GM12891 (cell line): Measurements from ENCODE around the gene TMEM186.

ENCODE experiments used
- POLR2A ChIP-seq: IDR thresholded peaks from 2 replicates; pipeline ENCODE4 v1.6.1; 2011; ENCODE audit warnings: low read depth, low read length, control low read depth
- POLR2AphosphoS5 ChIP-seq: IDR thresholded peaks from 2 replicates; pipeline ENCODE4 v1.6.1; 2011; ENCODE audit warnings: low read depth, low read length, control low read depth

DNA sequence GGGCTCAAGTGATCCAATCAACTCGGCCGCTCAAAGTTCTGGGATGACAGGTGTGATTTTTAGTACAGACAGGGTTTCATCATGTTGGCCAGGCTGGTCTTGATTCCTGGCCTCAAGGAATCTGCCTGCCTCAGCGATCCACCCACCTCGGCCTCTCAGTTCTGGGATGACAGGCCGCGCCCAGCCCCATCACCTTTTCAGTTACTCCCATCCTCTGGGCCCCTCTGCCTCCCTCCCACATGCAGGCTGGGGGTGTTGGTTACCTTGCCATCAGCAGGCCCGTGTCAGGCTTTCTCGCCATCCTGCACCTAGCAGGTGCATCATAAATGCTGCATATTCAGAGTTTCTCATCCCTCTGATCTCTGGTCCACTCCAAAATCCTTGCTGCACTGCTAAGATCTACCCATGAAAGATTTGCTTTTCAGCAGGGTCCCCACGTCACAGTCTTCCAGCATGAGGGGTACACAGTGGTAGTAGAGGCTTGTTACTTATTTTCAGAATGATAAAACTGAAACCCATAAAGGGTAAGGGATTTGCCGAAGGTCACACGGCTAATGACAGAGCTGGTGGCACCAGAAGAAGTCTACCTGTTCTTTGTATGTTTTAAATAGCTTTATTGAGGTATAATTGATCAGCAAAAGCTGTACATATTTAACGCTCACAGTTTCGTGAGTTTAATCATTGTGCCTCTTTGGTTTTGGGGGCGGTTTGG lies 16.8 kb upstream of the TMEM186 start:
- TF ChIP-seq POLR2AphosphoS5 = no peak
- no peak for TF ChIP-seq POLR2A
